HG03066 (cell line): ENCODE data around the gene SAPCD2.

ENCODE experiments used
- ATAC-seq: cut with Tn5 transposase; IDR thresholded peaks from one replicate; pipeline ENCODE4 v1.9.1; 2021; ENCODE audit warnings: low read depth; ENCODE audit not compliant: unreplicated experiment

SAPCD2 gene

DNA sequence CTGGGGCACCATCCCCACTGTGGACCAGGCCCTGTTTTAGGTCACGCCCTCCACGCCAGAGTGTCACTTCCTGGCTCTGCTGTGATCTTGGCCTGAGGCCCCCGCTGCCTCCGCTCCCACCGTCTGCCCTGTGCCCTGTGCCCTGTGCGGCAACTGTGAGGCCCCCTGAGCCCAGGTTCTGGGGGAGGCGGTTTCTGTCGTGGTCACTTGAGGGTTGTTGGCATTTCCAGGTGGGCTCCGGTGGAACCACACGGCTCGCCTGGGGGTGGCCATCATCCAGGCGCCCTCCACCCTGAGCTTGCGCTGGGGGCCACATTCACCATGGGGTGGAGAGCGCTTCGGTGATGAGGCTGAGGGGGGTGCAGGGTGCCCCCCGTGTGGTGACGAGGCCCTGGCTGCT is 37.6 kb upstream of the SAPCD2 start:
- no peak for ATAC-seq

DNA sequence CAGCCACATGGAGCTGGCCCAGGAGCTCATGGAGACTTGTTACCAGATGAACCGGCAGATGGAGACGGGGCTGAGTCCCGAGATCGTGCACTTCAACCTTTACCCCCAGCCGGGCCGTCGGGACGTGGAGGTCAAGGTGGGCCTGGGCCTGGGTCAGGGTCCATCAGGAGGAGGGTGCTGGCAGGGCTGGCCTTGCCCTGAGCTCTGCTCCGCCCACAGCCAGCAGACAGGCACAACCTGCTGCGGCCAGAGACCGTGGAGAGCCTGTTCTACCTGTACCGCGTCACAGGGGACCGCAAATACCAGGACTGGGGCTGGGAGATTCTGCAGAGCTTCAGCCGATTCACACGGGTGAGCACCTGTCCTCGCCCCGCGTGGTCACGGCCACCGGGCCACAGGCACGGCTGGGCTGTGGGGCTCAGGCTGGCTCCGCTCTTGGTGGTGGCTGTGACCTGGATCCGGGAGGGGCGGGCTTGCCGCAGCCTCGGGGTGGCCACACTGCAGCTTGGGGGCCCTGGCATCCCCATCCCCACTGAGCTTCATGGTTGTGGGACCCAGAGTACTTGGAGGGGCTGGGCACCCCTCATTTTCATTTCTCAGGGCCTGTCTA is 37.1 kb upstream of the SAPCD2 start:
- ATAC-seq = no peak

DNA sequence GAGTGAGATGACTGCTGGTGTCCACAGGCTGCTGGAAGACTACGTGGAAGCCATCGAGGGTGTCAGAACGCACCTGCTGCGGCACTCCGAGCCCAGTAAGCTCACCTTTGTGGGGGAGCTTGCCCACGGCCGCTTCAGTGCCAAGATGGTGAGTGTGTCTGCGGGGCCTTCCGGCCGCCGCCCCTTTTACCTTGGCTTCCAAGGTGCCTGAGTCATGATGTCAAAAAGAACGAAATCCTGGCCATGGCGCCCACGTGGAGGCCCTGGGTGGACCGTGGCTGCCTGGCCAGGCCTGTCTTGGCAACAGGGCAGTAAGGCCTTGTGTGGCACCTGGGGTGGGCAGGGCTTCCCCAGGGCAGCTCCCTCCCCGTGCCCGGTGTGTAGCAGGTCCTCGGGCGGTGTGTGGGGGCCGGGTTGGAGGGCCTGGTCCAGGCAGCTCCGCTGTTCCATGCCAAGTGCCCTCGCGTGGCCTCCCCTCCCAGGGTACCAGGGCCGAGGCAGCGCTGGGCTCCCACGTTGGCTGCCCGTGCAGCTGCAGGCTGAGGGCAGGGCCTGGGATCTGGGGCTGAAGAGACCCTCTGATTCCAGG is 36.4 kb upstream of the SAPCD2 start:
- no peak for ATAC-seq

DNA sequence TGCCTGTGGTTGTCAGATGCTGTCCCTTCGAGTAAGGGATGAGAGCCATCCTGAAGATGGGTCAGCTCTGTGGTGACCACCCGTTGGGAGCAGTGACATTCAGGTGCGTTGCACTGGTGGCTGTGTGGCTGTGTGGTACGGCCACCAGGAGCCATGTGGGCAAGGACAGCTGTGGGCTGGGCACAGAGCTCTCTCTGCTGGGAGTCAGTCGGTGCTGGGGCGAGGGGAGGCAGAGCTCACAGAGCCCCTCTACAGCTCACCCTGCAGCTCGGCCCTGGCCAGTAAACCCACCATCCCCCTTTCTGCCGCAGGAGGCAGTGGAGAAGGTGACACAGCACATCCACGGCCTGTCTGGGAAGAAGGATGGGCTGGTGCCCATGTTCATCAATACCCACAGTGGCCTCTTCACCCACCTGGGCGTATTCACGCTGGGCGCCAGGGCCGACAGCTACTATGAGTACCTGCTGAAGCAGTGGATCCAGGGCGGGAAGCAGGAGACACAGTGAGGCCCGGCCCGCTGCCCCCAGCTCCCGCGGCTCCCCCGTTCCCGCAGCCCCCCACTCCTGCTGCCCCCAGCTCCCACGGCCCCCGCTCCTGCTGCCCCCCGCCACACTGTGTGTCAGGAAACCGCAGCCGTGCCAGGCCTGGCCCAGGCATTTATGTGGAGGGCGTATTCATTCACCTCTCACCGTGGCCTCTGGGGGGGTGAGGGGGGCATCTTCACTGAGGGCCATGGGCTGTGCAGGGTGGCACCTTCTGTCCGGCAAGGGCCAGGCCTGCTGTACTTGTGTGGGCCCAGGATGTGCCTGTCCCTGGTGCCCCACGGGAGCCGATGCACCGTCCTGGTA is 35.7 kb upstream of the SAPCD2 start:
- no peak for ATAC-seq

DNA sequence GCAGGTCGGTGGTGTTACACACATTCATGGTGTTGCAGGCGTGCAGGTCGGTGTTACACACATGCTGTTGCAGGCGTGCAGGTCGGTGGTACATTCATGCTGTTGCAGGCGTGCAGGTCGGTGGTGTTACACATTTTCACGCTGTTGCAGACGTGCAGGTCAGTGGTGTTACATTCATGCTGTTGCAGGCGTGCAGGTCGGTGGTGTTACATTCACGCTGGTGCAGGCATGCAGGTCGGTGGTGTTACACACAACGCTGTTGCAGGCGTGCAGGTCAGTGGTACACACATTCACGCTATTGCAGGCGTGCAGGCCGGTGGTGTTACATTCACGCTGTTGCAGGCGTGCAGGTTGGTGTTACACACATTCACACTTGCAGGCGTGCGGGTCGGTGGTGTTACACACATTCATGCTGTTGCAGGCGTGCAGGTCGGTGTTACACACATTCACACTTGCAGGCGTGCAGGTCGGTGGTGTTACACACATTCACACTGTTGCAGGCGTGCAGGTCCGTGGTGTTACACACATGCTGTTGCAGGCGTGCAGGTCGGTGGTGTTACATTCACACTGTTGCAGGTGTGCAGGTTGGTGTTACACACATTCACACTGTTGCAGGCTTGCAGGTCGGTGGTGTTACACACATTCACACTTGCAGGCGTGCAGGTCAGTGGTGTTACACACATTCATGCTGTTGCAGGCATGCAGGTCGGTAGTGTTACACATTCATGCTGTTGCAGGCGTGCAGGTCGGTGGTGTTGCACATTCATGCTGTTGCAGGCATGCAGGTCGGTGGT is 33.0 kb upstream of the SAPCD2 start:
- ATAC-seq = no peak

DNA sequence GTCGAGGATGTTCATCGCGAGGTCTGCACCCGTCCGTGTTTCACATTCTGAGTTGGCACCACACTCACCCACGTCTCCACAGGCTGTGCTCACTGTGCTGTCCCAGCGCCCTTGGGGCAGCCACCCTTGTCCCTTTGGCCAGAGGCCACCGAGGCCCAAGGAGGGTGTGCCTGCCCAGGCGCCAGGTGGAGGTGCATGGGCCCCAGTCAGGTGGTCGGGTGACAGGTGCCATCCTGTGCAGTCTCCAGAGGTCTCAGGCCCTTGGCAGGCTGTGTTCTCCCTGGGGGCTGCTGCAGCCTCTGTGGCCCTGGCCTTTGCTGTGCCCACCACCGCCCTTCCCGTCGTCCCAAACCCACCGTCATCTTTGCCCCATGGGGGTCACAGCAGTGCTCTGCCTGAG is 28.9 kb upstream of the SAPCD2 start:
- ATAC-seq = no peak

DNA sequence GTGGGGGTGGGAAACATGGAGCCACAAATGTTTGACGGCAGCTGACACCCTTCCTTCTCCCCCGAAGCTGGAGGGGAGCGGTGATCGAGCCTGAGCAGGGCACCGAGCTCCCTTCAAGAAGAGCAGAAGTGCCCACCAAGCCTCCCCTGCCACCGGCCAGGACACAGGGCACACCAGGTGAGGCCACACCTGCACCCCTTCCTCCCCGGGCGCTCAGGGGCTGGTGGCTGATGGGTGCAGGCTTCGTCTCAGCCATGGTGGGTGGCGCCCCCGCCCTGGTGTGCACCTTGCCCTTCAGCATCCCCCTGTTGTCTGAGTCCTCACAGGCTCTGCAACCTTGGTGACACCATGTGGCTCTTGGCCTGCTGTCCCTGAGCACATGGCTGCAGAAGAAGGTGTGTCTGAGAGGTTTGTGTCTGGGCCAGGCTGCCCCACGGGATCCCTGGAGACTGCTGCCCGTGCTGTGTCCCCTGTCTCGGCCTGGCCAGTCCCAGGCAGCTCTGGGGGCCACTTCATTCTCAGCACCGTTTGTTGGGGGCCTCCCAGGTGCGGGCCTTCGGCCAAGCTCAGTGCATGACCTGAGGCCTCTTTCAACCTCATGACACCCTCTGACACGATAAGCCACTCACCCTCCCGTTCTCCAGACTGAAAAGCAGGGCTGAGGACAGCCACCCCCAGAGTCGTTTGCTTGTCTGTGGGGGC is 27.6 kb upstream of the SAPCD2 start:
- ATAC-seq = no peak

DNA sequence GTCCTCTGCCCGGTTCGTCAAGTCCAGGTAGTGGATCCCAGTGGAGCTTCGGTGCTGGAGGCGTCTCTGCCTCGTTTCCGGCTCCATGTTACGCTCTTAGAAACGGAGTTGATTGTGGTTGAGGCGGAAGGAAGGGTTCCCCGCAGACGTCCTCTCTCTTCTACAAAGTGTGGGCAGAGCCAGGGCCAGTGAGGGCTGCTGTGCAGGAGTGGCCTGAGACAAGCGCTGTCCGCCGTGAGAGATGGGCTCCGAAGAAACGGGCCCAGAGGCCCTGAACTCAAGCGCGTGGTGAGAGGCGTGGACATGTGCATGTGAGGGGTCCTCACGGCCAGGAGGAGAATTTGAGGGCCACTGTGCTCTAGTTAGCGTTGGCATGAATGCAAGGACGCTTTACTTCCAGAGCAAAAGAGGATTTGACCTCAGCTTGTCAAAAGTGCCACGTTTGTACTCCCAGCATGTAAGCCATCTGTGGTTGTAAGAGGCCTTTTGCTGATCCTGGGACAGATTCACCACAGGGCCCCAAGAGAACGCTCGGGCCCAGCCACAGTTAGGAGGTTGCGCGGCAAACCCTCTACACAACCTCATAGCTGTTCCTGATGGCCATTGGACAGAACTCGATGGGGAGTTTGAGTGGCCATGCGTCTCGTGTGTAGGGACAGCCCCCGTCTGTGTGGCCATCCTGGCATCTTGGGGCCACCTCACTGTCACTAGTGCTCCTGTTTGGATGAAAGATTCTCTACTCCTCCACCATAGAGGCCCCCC is 26.6 kb upstream of the SAPCD2 start:
- ATAC-seq = no peak

DNA sequence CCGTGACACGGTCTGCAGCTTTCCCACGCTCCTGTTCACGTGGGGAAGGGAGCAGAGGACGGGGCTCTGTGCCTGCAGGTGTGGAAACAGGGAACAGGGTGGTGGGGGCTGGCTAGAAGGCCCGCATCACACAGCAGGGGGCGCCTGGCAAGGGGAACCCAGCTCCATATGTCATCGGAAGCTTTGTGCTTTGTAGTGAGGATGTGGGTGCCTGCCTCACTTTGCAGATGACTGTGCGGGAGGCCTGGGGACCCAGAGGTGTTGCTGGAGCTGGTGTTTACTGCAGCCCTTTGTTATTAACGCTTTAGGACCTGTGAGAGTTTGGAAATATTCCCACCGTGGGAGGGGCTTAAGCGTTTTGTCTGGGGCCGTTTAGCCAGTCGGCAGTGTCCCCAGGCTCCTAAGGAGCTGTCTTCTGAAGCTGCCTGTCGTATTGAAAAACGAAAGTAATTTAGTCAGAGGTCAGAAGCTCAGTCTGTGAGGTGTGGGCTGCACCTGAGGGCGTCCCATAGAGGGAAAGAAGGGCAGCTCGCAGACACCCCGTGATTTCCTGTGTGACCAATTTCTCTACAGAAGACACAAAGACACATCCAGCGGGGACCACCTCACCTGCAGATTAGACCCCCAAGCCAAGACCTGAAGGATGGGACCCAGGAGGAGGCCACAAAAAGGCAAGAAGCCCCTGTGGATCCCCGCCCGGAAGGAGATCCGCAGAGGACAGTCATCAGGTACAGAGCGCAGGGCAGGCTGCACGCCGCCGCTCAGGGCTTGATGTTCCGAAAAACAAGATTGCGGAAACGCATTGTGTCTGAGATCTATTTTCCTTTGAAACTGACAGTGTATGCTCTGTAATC is 25.5 kb upstream of the SAPCD2 start:
- peak; percentile 77 for ATAC-seq

DNA sequence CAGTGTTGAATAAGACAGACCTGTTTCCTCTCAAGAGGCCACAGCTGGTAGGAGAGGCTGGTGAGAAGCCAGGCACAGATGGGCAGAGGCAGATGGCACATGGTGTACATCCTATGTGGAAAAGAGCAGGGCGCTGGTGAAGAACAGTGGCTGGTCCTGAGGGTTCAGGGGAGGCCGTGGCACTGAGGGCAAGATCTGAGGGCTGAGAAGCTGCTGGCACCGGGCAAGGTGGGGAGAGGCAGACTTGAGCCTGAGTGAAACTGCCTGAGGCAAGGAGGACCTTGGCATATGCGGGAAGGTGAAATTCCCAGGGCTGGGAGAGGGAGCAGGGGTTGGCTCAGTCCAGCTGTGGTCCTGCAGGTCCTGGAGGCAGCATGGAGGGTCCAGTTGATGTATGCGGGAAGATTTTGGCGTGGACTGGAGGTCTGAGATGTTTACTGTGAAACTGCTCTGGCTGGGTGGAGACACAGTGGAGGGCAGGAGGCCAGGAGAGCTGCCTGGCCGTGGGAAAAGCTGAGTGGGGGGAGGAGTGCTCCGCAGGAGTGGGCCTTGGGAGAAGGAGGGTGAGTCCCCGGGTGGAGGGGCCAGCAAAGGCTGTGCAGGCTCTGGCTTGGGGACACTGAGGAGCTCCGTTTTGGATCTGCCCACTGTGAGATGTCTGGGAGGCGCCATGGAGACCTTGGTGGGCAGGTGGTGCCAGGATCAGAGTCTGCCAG is 19.0 kb upstream of the SAPCD2 start:
- ATAC-seq = no peak

DNA sequence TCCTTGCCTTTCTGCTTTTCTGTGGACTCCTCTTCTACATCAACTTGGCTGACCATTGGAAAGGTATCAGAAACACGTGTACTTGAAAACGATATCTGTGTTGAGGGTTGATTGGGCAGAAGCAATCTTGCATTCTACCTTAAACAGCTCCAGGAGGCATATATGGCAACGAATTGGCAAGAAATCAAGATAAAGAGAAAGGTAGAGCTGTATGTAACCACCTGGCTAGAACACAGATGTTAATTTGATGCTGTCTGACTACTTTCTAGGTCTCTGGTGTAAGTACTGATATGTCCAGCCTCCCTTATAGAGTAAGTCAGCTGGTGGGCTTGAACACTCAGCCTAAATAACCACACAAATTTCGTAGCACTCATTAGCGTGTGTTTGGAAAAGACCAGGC is 17.8 kb upstream of the SAPCD2 start:
- ATAC-seq = no peak

DNA sequence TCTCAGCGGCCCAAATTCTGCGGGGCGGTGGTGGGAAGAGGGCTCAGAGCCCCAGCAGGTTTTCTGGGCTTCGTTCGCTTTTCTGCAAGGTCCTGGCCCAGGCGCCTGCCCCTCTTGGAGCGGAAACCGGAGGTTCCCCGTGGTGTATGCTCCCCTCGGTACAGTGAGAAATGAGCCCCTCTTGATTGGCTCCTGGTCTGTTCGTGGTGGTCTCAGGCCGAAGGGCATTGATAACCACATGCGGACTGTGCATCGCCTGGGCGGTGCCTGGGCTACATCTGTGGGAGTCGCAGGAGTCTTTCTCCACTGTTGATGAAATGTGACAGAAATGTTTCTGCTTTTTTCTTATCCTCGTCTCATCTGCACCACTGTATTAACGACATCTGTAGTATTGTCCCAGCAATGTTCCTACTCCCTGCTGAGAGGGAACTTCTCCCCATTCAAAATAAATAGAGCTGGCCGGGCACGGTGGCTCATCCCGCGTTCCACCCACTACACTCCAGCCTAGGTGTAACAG is 17.1 kb upstream of the SAPCD2 start:
- ATAC-seq = no peak

DNA sequence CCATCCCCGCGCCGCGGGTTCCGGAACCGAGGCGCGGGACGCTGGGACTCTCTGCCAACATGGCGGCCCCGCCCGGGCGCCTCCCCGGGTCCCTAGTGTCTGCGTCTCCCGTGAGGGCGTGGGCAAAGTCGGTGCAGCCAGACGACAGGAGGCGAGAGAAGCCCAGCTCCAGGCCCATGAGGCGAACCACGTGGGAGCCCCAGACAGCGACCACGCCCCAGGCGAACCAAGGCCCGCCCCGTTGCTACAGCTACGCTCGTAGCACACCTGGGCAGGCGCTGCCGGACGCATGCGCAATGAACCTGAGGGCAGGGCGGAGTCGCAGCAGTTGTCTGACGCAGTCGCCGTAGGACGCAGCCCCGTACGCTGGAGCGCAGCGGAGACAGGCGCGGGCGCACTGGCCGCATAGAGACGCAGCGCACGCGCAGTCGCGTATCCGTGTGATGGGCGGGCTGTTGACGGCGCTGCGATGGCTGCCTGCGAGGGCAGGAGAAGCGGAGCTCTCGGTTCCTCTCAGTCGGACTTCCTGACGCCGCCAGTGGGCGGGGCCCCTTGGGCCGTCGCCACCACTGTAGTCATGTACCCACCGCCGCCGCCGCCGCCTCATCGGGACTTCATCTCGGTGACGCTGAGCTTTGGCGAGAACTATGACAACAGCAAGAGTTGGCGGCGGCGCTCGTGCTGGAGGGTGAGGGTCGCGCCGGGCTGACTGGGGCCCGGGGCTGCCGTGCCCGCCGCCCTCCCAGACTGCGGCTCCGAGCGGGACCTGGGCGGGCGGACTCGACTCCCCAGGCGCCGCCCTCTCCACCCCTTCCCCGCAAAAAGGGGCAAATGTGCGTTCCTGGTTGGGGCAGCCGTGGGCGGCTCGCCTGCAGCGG is 16.4 kb upstream of the SAPCD2 start, which contains the start of gene MAN1B1:
Gene MAN1B1, plus strand, starts transcription at position 455 of the 878 bp plus-strand sequence. Its CDS starts 15 bp downstream, at position 470.
- ATAC-seq = peak; percentile 77

DNA sequence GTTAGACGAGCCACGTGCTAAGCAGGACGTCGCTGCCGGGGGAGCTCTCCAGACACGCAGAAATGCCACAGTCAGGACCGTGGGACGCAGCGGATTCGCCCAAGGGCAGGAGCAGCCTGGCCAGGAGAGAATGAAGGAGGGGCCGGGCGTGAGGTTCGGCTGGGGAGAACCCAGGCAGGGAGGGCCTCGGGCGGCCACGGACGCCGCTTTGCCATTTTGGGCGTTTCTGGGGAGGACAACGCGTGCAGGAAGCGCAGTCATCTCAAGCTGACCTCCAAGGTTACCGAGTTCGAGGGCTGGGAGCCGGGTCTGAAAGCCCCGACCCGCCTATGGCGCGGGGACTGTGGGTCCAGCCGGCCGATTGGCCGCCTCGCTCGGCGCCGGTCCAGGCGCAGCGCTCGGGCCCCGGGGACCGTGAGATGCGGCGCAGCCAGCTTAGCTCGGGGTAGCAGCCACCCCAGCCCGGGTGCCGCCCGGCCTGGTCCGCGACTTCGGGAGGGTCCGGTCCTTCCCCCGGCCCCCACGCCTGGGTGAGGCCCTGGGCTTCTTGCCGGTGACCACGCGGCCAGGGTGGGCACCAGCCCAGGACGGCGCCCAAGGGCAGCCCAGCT is 15.7 kb upstream of the SAPCD2 start:
- peak; percentile 2 for ATAC-seq

DNA sequence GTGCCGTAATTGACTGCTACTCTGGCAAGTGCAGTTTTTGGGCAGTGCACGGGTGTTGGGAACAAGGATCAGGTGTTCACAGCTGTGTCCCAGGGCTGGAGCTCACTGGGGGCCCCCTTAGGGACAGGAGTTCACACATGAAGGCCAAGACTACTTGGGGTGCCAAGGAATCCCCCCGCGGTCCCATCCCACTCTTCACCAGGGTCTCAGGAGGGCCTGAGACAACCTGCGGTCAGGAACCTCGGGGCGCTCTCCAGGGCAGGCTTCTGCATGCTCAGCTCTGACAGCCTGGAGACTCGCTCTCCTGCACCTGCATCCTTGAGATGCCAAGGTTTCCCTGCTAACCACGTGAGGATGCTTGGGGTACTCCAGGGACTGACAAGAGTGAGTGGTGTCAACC is 14.2 kb upstream of the SAPCD2 start:
- no peak for ATAC-seq

DNA sequence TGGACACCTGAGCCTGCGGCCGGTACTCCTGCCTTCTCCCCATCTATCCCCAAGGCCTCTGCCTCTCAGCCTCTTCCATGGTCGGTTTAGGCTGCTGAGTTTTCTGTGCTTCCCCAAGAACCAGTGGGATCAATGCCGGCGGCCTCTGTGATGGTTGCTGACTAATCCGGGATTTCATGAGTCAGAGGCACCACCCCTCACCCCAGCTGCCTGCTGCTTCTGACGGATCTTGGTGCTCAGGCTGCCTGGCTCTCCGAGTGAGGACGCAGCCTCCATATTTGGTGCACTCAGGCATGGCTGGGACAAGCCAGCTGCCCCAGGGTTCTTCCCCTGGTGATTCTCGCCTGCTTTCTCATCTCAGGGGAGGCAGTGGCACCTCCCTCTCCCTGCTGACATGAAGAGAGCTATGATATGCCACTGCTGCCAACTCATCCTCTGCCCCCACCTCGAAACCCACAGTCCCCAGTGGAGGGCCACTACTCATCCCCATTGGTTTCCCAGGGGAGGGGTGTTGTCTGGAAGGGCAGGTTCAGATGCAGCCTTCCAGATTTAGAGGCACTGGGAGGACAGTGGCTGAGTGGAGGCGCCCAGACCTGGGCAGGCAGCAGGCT is 13.1 kb upstream of the SAPCD2 start:
- ATAC-seq = no peak
